Psoas muscle (tissue), 8 donors: ENCODE data around the gene ERCC1. TPM values are rescaled to one million over a fixed set of nuclear protein-coding genes. Genes with fewer than 3 reads are reported as not detected.

Experiments
- ATAC-seq, 4 donors: fragments of 200-7000 bp; cut with Tn5 transposase; one replicate each; pipeline ENCODE4 v1.9.1; 2020; ENCODE audit warnings: moderate library complexity in 3 of 4, mild to moderate bottlenecking in 2 of 4
- DNase-seq, 2 donors: peaks; one replicate each; pipeline ENCODE4 v3.0.0-alpha.2; 2020
- H3K27ac ChIP-seq: fragments of 200-600 bp; one replicate; pipeline ENCODE4 v1.8.0; 2022
- H3K27me3 ChIP-seq, 3 donors: fragments of 200-600 bp in 1 of 3; one replicate each; pipeline versions ENCODE4 v1.6.1 to v1.8.0; 2013 to 2022; ENCODE audit warnings: low read length in 2 of 3, mild to moderate bottlenecking in 2 of 3, moderate library complexity in 1 of 3; ENCODE audit not compliant: insufficient read depth in 3 of 3
- H3K36me3 ChIP-seq, 2 donors: fragments of 200-600 bp in 1 of 2; one replicate each; pipeline versions ENCODE4 v1.6.1 to v1.8.0; 2013 to 2022; ENCODE audit warnings: low read depth in 1 of 2, mild to moderate bottlenecking in 1 of 2, moderate library complexity in 1 of 2; ENCODE audit not compliant: insufficient read depth in 1 of 2
- H3K4me1 ChIP-seq: fragments of 200-600 bp; one replicate; pipeline ENCODE4 v1.8.0; 2022
- H3K4me3 ChIP-seq: fragments of 200-600 bp; one replicate; pipeline ENCODE4 v1.8.0; 2022; ENCODE audit warnings: mild to moderate bottlenecking
- H3K9me3 ChIP-seq: fragments of 200-600 bp; one replicate; pipeline ENCODE4 v1.8.0; 2022
- CTCF ChIP-seq: fragments of 200-600 bp; IDR thresholded peaks from one replicate; pipeline ENCODE4 v1.8.0; 2022; ENCODE audit warnings: antibody characterized with exemption
- WGBS, 3 donors: extraction: QIAGEN DNeasy Blood & Tissue Kit; methylation state at CpG; one replicate each; pipeline versions ENCODE4 v1.1.6 to v1.1.7; 2013; 5-methylcytosine and 5-hydroxymethylcytosine counted together
- intact Hi-C, 2 donors: fragments of 100-400 bp; cut with DNase I; formaldehyde crosslinking; loops; one replicate each; pipeline versions ENCODE4 v1.11.0 to v1.14.2; 2022
- polyA plus RNA-seq, 3 donors: library from polyadenylated mRNA; stranded (reverse); fragments of 200-250 nt; gene quantifications; one replicate each; pipeline ENCODE4 v1.2.3, GENCODE V29; 2013
- total RNA-seq, 4 donors: library from RNA; stranded (reverse); fragmentation: NEBNext Ultra II Directional in 2 of 4; extraction: Animal tissue kit (Norgen Biotek cat#: 25700) in 2 of 4; gene quantifications; one replicate each; pipeline versions ENCODE4 v1.2.1 to v1.2.4, GENCODE V29; 2021 to 2023
- donor health status: healthy with polysubstance abuse.
- donor health status: DM: no; HTN: no; CAD: no; lungs with moderate emphysema.
- donor health status: Bipolar disorder and iron deficiency.
- donor health status: healthy.
- donor health status: DM: yes; HTN: yes; CAD: no.
- donor health status: DM: no; HTN: no; CAD: no.
- donor health status: DM: no; HTN: no; CAD: no.
- donor health status: DM: yes; HTN: yes; CAD: no.

Gene ERCC1
- total and polyA plus RNA-seq, 7 donors: 59.5 to 2,153 (median 84.6) TPM

GRCh38 chr19:45451131-45451849, 27.6 kb upstream of the ERCC1 start:
- ATAC-seq: peak in 1 of 4 donors; percentile 1
- Histone ChIP-seq H3K36me3 (no peaks in the 10 kb centered on the region), H3K4me1 (peaks cover 40% of the 10 kb centered on the region), H3K9me3 (no peaks in the 10 kb centered on the region), H3K4me3 (peak overlapping the region; percentile 65), H3K27ac (peak overlapping the region; percentile 38), H3K27me3 (no peaks in the 10 kb centered on the region)
- 4 to 7% (median 6%) methylated on average over 25 to 28 of the region's 28 CpGs for WGBS, 3 donors
- no peak for TF ChIP-seq CTCF
- peak; percentile 29 to 60 for DNase-seq
- intact Hi-C loops: no loop called here

GRCh38 chr19:45450012-45450333, 26.3 kb upstream of the ERCC1 start:
- no peak for ATAC-seq
- intact Hi-C loops: no loop called here
- 37 to 42% (median 42%) methylated on average over 5 of the region's 5 CpGs for WGBS, 3 donors

DNA sequence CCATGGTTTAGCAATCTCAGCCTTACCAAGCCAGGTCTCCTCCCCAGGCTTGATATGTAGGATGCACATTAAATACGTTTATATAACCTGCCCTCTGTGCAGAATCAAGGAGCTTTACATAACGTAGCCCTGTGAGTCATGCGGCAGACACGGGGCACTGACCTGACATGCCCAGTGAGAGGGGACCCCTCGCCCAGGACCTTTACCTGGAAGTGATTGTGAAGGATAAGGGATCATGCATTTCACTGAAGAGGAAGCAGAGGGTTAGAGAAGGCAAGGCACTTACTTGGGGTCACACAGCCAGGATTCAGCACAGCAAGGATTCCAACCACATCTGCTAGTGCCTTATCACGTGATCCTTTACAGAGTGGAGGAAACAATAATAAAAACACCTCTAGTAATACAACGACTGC, 25.2 kb upstream of the ERCC1 start:
- H3K27ac ChIP-seq: no peak overlapping the region
- DNase-seq (no peak), ATAC-seq (no peak)
- no peaks in the 10 kb centered on the region for H3K27me3 ChIP-seq
- no peak overlapping the region for H3K4me3 ChIP-seq
- TF ChIP-seq CTCF: no peak
- no peaks in the 10 kb centered on the region for H3K9me3 ChIP-seq
- intact Hi-C loops: no loop called here
- peaks cover 24% of the 10 kb centered on the region for H3K4me1 ChIP-seq
- no peaks in the 10 kb centered on the region for H3K36me3 ChIP-seq
- whole genome bisulfite sequencing, 3 donors: 78 to 80% (median 79%) methylated on average over 7 of the region's 7 CpGs

More at GRCh38 chr19:45450012-45450333, 26.3 kb upstream of the ERCC1 start:
- Histone ChIP-seq H3K9me3 (no peaks in the 10 kb centered on the region), H3K4me1 (peaks cover 30% of the 10 kb centered on the region), H3K27me3 (no peaks in the 10 kb centered on the region), H3K27ac (peak overlapping the region; percentile 52), H3K36me3 (no peaks in the 10 kb centered on the region), H3K4me3 (peak overlapping the region; percentile 65)
- DNase-seq: no peak
- no peak for TF ChIP-seq CTCF

- no peak overlapping the region for H3K27ac ChIP-seq
- peaks cover 19% of the 10 kb centered on the region for H3K4me1 ChIP-seq
- H3K36me3 ChIP-seq: no peaks in the 10 kb centered on the region
- ATAC-seq (no peak), DNase-seq (no peak)
- no peak for TF ChIP-seq CTCF
- intact Hi-C loops: no loop called here
- no peak overlapping the region for H3K4me3 ChIP-seq
- no peaks in the 10 kb centered on the region for H3K9me3 ChIP-seq
- no peaks in the 10 kb centered on the region for H3K27me3 ChIP-seq
- 92 to 97% (median 93%) methylated on average over 3 of the region's 3 CpGs for WGBS, 3 donors
These were observed 24.7 kb upstream of the ERCC1 start for GRCh38 chr19:45448425-45448756.

GRCh38 chr19:45446944-45447343, 23.2 kb upstream of the ERCC1 start:
- DNase-seq (no peak), ATAC-seq (no peak)
- peaks cover 18% of the 10 kb centered on the region for H3K4me1 ChIP-seq
- no peak for TF ChIP-seq CTCF
- intact Hi-C loops: no loop called here
- 69 to 80% (median 74%) methylated on average over 7 of the region's 7 CpGs for WGBS, 3 donors
- no peaks in the 10 kb centered on the region for H3K9me3 ChIP-seq
- no peak overlapping the region for H3K4me3 ChIP-seq
- H3K27me3 ChIP-seq: no peaks in the 10 kb centered on the region
- H3K36me3 ChIP-seq: no peaks in the 10 kb centered on the region
- no peak overlapping the region for H3K27ac ChIP-seq
